Activated gamma-delta T cell (primary cell): ENCODE results near the gene NTMT2.

Experiments used
- DNase-seq: peaks from one replicate; lab custom pipeline; 2025; lab: John Stamatoyannopoulos, UW

Gene NTMT2

GRCh38 chr1:170209125-170209524 is 63.4 kb downstream of the NTMT2 start:
- no peak for DNase-seq

DNA sequence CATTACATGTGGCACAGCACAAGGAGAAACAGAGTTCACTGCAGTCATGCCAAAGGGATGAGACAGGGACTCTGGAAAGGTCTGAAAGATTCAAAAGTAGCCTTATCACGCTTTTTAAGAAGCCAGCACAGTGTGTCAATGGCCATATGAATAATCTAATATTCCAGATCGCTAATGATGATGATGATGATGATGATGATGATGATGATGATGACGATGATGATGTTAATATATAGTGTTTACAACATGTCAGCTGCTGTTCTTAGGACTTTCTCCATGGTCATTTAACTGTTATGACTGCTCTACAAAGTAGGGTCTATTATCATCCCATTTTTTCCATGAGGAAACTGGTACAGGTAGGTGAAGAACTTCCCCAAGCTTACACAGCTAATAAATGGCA is 64.4 kb downstream of the NTMT2 start:
- DNase-seq = no peak

- DNase-seq = no peak
Measured at GRCh38 chr1:170213596-170213995, 67.8 kb downstream of the NTMT2 start.

DNA sequence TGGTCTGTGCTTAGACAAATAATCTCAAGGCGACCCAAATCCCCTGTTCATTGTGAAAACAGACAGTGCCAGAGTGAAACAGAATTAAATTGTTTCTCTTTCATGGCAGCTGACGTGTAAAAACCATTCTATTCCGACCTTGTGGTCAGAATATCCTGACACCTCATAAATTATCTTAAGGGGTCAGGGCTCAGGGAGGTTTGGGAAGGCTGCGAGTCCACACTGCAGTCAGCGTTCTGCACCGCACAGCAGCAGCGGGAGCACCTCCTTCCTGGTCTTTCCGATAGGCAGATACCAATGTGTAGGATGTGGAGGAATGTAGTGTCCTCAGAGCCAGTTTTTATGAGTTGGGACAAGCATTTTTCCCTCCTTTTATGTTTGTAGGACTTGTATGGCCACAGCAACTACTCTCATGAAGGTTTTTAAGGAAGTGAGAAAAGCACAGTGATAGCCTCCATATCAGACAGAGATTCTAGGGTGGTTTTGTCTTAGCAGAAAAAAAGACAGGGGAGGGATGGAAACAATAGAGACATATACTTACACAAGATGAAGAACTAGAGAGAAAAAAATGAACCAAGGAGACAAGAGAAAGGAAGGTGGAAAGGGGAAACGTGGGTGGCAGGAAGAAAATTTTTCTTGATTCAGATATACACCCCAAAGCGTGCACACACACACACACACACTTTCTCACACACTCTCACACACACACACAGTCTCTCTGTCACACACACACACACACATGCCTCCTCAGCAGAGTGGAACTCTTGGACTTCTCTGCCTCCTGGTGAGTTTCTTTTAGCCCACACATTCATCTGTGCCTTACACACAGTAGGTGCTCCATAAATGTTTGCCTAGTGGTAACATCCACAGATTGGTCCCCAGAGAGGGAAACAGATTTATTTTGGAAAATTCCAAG is 68.6 kb downstream of the NTMT2 start:
- DNase-seq = no peak

DNA sequence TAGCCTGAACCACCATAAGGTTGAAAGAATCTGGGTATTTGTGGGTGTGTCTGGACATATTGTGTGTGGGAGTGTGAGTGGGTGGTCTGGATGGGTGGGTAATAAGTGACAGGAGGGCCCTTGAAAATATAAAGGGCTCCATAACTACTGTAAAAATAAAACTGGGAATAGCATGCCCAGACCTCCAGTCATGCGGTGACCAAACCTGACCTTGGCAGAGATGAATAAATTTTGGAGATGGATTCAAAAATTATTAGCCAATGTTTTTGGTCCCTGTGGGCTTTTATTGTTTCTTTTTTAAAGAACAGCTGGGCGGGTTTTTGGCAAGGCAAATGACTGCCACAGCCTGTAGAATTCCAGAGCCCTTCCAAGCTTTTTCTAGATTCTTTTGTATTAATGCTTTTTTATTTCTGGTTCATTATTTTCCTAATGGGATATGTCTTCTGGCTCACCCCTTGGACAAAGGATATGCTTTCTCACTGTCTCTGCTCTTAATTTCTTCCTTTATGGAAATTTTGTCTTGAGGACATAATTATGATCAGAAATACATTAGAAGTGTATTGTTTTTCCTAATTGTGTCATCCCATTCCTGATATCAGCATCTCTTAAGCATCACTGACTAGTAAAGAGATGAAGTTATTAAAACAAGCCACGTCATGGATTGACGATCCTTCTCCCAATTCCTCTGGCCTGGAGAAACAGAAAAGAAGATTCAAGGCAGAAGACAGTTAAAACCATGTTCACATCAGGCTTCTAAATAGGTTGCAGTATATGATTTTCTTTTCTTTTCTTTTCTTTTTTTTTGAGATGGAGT is 69.5 kb downstream of the NTMT2 start:
- no peak for DNase-seq

- no peak for DNase-seq
Measured at GRCh38 chr1:170217517-170218256, 71.9 kb downstream of the NTMT2 start.

- DNase-seq = no peak
Measured at GRCh38 chr1:170218257-170218650, 72.5 kb downstream of the NTMT2 start.
